ENCODE data around the gene ACRBP.
A peak's percentile ranks its signal among the peaks of the same experiment; 100 is the strongest.
"Not testable (repeated sequence)": the region's sequence is repeated elsewhere in the genome, so short reads cannot be mapped to it uniquely, and the experiment has no call there.

ACRBP gene

DNA sequence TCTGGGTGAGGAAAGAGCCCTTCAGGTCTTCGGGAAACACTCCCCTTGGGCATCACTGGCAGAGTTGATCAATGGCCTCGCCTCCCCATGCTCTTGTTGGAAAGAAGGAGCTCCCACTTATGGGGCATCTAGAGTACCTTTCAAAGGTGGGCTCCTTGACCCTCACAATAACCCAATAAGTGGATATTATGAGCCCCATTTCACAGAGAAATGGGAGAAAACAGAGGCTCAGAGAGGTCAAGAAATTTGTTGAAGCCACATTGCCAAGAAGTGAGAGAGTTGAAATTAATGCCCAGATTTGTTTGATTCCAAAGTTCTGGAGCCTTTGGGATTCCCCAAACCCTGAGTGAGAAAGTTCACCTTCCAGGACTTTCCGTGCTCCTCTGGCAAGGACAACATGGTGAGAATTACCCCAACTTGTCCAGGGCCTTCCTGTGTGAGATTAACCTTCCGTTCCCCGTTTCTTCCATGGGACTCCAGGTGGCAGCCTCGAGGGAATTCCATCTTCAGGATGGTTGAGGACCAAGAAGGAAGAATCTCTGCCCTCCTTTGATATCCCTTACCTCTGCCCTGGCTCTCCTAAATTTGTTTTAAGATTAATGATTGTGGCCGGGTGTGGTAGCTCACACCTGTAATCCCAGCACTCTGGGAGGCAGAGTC is 32.6 kb downstream of the ACRBP start:
- DNase-seq (ENCODE audit: low spot score) = no peak

DNA sequence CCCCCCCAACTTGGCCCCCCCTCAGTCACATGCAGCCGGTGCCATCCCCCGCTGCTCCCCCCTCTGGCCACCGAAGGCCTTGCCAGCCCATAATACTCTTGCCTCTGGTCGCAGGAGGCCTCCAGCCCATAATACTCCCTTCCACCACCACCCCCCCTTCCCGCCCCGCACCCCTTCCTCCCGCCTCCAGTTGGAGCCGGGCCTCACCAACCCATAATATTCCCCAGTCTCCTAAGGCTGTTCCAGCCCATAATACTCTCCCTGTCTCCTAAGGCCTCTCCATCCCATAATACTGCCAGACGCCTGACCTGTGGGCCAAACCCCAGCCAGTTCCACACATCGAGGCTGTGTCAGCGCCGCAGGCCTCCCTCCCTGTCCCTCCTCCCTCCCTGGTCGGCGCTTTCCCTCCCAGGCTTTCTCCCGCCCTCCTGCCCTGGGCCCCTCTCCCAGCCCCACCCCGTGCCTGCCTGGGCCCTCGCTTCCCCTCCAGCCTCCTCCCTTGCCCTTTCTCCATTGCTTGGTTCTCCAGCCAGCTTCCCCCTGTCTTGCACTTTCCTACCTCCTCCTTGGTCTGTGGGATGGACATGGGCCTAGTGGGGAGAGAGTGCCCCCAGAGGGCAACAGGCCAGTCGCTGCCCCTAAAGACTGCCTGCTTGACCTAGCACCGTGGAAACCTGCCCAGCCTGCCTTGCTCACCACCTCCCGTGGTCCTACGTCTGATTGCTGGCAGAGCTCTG is 33.3 kb downstream of the ACRBP start:
- peak; percentile 96 for DNase-seq (ENCODE audit: low spot score)

DNA sequence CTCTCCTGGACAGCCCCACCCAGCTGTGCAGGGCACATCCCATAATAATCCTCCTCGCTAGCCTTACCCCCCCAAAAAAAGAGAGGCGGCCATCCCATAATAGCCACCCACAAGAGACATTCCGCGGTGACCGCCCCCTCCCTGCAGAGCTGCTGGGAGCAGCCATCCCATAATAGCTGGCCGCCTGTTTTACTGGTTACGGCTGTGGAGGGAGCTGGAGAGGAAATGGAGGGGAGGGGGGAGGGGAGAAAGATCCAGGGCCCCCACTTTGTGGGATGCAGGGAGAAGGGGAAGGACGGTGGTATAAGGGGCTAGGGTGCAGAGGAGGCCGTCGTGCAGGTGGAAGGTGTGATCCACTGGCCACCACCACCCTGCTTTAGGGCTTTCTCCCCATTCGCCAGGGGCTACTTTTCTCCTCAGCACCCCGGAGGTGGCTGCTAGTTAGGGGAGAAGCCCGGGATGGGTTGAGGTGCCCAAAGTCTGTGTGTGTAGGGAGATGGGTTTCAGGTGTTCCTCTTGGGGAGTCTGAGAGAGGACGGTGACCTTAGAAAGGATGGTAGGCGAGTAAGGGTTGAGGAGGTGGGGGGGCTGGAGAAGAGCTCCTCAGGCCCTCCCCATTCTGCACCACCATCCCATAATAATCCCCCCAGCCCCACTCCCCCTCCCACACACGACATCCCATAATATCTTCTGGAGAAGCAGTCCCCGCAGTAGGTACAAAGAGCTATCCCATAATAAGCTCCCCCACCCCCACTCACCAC is 34.0 kb downstream of the ACRBP start:
- peak; percentile 74 for DNase-seq (ENCODE audit: low spot score)

DNA sequence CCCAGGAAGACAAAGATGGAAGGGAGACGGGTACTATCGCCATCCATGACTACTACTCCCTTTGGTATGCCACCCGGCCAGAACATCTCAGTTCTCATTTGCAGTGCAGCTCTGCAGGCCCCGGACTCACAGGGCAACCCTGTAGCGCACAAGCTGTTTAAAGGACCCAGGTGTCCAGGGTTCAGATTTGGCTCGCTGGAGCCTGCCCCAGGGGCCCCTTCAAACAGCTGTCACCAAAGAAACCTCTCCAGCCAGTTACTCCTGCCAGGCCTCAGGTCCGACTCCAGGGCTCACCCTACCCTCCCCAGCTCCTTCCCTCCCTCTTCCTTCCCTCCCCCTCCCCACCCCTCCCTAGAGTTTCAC is 34.6 kb downstream of the ACRBP start:
- DNase-seq (ENCODE audit: low spot score) = no peak

GRCh38 chr12:6612247-6612646 is 35.0 kb downstream of the ACRBP start:
- no peak for DNase-seq (ENCODE audit: low spot score)

DNA sequence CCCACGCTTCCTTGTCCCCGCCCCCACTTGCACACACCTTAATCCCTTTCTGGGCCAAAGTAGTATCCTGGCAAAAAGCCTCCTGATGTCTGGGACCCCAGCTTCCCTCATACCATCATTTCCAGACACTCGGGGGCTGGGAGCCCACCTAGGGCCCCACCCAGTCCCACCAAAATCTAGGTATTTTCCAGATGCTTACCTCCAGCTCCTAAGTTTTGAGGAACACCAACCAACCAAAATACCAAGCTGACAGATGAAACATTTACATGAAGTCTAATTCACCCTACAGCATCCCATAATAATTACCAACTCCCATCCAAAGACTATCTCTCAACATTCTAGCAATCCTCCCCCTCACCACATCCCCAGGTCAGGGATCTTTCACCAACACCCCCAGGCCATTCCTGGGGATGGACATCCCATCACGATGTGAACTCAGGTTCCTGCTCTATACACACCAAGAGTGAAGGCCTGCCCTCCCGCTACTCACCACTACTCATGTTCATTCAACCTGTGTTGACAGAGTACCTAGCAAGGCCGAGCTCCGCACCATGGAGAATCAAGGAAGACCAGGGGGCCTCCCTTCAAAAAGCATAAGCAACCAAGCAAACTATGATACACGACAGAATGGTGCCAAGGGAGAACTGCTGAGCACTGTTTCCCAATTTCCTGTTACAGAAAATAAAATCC is 38.5 kb downstream of the ACRBP start:
- DNase-seq (ENCODE audit: low spot score) = no peak

GRCh38 chr12:6607751-6608591 is 39.3 kb downstream of the ACRBP start:
- peak; percentile 84 for DNase-seq (ENCODE audit: low spot score)

- DNase-seq (ENCODE audit: low spot score) = no peak
These were observed 40.7 kb downstream of the ACRBP start for GRCh38 chr12:6606331-6607131.

DNA sequence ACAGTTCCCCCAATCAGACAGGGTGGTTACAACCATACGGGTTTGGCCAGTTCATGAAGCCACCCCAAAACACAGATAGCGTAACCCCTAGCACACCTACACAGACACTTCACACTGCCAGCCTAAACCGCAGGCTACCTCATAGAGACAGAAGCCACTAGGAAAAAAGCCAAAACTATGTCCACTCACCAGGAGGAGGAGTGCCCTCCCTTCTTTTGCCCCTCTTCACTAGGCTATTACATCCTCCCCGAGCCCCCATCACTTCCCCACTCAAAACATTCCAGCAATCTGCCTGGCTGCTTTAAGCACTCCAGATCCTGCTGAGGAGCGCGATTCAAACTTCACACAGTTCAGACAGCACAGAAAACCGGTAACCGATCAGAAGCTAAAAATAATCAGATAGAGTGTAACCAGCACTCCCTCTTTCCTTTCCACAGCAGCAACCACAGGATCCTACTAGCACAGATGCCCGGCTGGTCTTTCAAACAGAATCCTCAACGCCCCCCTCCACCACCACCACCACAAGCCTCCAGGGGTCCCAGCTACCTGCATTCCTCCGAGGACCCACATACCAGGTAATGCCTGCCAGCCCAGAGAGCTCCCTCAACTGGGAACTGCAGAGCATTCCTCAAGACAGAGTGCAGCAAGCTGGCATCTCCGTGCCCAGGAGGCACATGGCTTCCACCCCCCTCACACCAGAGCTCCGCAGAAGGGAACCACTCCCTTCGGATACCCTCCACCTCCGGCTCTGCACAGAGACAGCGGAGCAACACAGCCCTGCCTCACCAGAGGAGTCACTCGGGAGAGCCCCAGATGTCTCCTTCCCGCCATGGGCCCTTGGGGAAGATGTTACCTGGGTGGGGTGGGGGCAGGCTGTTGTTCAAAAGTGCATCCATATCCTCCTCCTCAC is 41.6 kb downstream of the ACRBP start:
- DNase-seq (ENCODE audit: low spot score) = no peak

DNA sequence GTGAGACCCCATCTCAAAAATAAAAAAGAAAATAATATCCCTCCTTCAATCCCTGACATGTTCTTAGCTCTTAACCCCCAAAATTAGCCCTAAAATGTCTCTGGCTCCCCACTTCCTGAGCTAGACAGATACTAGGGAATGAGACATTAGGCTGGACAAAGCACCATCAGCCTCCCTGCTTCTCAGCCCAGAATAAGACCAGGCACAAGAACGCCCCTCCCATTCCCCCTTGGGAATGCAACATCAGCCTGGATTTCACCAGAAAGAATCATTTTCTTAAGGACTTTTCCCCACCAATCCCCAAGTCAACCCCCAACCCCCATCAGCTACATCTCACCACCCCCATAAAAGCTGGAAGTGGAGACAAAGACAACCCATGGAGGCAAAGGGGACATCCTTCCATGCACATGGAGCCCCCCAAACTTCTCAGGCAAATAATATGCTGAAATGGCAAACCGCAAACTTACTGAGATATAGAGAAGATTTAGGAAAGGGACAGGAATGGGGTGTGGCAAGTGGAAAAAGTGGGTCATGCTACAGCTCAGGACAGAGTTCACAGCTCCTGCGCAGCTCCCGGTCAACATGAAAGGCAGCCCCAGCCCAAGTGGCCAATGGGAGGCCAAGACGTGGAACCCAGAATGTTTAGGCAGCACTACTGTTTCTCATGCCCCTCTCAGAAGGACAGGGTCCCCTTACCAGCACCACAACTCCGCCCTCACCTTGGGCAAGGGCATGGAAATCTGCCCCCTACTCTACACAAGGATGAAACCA is 42.8 kb downstream of the ACRBP start:
- DNase-seq (ENCODE audit: low spot score) = no peak

DNA sequence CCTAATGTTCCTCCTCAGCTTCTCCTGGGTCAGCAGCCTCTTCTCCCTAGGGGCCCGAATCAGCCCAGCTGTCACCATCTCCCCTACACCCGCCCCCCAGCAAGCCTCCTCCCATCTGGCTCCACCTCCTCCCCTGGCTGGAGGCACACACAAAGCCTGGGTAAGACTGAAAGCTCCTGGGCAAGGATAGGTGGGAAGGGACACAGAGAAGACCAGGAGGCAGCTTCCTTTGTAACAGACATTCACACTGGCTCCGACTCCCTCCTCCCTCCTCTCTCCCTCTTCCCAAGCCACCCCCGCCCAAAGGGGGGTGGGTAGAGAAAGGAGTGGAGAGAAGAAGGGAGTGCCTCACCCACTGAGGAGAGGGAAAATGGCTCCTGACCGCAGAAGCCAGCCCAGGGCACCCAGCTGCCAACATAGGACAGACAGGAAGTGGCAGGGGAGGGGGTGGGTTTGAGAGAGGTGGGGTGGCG is 44.1 kb downstream of the ACRBP start:
- DNase-seq (ENCODE audit: low spot score) = peak; percentile 44

DNA sequence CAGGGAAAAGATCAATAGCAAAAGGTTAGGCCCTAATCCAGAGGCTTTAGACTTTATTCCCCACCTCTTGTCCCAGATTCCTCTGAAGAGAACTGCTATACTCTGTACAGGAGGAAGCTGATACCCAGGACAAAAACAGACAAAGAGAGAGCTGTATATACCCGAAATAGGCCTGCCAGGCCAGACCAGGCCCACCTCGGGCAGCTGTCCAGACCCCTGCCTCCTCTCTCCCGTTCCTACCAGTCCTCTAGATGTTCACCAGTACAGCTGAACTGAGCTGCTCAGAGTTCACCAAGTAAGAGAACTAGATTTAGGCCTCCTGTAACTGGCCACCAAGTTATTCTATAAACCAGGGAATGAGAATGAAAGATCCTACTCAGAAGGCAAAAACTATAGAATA is 44.7 kb downstream of the ACRBP start:
- no peak for DNase-seq (ENCODE audit: low spot score)

GRCh38 chr12:6595673-6596072 is 51.6 kb downstream of the ACRBP start:
- DNase-seq (ENCODE audit: low spot score) = not testable (repeated sequence)

- no peak for DNase-seq (ENCODE audit: low spot score)
These were observed 55.1 kb downstream of the ACRBP start for GRCh38 chr12:6592087-6592486.
